HG03432 (cell line): ENCODE measurements around the gene ACBD4.

ENCODE experiments used
- ATAC-seq: cut with Tn5 transposase; IDR thresholded peaks from one replicate; pipeline ENCODE4 v1.9.1; 2021; ENCODE audit warnings: mild to moderate bottlenecking, moderate library complexity; ENCODE audit not compliant: unreplicated experiment

Gene ACBD4

DNA sequence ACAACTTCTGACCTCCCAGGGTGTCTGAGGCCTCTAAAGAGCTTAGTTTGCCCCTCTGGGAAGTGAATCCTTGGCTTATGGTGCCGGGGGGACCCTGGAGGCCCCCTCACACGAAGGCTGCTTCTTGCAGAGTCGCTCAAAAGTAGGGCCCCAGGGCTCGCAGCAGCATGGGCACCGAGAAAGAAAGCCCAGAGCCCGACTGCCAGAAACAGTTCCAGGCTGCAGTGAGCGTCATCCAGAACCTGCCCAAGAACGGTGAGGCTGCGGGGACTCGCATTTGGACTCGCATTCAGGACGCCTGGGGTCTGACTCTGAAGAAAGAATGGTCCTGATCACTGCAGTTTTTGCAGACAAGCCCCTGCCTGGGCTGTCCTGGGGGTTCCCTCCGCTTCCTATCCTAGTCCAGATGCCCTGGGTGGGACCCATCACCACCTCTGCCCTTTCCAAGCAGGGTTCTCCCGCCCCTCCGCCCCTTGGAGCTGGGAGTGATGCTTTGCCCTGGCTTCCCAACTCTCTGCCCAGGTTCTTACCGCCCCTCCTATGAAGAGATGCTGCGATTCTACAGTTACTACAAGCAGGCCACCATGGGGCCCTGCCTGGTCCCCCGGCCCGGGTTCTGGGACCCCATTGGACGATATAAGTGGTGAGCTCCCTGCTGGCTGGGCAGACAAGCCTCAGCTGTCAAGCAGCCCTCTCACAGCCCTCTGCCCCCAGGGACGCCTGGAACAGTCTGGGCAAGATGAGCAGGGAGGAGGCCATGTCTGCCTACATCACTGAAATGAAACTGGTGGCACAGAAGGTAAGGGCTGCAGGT lies 698 bp downstream of the ACBD4 start:
- ATAC-seq = no peak

DNA sequence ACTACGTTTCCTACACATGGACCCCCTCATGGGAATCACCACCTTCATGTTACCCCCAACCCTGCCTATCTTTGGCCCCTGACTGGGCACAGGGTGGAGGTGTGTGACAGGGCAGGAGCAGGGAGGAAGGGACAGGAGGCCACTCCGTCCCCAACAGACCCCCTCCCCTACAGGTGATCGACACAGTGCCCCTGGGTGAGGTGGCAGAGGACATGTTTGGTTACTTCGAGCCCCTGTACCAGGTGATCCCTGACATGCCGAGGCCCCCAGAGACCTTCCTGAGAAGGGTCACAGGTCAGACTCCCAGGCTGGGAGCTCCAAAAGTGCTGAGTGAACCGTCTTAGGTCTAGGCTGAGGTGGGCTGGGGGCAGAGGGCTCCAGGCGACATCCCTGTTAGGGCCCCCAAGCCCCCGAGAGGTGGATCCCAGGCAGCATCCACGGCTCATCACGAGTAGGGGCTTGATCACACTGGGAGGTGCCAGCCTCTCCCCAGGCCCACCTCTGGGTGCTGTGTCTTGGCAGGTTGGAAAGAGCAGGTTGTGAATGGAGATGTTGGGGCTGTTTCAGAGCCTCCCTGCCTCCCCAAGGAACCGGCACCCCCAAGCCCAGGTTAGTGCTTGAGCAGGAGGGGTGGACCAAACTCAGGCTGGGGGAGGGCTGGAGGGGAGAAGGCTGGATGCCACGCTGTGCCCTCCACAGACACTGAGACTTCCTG lies 1.5 kb downstream of the ACBD4 start:
- no peak for ATAC-seq

DNA sequence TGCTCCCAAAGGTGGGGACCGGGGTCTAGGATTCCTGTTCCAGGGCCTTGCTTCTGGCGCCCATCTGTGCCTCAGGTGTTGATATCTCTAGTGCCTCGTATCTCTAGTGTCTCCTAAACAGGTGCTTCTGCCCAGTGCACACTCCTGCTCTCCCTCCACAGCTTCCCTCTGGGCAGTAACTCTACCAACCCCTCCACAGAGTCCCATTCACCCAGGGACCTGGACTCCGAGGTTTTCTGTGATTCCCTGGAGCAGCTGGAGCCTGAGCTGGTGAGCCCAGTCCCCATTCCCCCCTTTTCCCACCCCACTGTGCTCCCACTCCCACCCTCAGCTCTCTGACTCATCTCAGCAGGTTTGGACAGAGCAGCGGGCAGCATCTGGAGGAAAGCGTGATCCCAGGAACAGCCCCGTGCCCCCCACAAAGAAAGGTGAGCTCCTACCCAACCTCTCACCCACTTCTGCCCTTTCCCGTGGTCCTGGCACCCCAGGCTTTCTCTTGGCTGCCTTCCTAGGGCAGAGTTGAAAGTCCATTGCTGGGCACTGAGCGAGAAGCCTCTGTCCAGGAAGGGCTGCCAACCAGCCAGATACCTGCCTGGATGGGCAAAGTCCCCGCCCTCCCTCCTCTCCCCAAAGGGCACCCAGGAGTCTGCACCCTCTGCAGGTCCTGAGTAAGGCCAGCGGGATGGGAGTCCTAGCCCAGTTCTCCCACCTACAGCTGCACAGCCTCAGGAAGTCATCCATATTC lies 2.2 kb downstream of the ACBD4 start:
- ATAC-seq = no peak

DNA sequence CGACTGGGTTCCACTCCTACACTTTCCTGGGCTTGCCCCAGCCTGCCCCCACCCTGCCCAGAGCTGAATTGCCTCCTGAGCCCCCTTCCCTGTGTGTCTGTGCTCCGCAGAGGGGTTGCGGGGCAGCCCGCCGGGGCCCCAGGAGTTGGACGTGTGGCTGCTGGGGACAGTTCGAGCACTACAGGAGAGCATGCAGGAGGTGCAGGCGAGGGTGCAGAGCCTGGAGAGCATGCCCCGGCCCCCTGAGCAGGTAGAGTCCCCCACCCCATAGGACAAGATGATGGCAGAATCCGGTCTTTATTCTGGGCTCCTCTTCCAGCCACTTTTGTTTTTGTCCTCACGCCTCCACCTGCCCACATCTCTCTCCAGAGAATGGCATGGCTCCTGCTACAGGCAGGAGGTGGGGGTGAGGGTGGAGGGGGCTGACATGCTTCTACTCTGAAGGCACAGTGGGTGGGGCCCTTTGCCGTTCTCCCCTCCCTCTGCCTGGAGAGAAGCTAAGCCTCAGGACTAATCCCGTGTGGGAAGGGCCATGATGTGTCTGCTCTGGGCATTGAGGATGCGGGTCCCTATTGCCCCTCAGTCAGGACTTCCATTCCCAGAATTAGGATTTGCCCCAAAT lies 3.5 kb downstream of the ACBD4 start:
- ATAC-seq = no peak

DNA sequence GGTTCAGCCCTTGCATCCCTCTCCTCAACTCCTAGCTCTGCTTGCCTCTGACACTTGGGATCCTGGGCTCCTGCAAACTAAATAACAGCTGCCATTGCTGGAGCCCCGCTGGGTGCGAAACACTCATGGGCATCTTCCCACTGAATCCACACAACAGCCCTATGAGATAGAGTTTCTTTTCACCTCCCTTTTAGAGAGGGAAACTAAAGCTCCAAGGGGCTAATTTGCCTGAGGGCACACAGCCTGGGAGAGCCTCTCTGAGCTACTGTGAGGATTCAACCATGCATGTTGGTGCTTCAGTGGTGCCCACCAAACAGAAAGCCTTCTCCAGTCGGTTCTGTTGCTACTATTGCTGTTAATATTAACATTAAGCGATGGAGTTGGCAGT lies 4.0 kb downstream of the ACBD4 start:
- ATAC-seq = no peak

DNA sequence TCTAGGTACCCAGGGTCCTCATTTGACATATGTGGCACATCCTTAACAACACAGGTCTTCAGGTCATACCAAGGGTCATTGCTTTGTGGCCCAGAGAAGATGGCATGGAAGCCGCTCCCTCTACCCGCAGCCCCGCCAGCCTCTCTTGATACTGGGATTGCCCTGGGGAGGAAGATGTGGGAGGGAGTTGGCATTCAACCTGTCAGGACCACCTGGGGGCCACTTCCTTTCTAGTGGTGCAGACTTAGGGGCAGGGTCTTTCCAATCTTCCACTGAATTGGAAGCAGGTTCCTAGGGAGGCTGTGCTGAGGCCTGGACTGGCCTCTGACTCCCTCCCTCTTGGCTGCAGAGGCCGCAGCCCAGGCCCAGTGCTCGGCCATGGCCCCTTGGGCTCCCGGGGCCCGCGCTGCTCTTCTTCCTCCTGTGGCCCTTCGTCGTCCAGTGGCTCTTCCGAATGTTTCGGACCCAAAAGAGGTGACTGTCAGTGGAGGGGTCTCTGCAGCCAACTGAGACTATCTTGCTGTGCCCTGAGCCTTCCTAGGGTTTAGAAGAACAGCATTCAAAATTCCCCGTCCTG lies 7.7 kb downstream of the ACBD4 start:
- no peak for ATAC-seq

DNA sequence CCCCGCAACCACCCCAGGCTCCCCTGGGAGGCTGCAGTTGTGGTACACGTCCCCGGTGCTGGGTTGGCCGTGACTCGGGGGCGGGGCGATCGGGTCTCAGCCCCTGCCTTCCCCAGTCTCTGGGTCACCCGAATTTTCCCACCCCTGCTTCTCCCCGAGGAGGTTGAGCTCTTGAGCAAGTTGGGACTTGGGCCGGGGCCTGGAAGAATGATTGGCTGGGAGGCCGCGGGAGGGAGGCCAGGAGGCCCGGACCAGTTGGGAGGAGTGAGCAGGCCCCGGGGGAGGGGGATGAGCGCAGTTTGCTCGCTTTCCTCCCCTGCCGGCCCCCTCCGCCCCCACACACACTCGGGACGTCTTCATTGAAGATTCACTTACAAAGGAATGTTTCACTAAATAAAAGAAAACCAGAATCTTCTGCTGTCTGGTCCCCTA lies 8.3 kb downstream of the ACBD4 start:
- ATAC-seq = no peak

DNA sequence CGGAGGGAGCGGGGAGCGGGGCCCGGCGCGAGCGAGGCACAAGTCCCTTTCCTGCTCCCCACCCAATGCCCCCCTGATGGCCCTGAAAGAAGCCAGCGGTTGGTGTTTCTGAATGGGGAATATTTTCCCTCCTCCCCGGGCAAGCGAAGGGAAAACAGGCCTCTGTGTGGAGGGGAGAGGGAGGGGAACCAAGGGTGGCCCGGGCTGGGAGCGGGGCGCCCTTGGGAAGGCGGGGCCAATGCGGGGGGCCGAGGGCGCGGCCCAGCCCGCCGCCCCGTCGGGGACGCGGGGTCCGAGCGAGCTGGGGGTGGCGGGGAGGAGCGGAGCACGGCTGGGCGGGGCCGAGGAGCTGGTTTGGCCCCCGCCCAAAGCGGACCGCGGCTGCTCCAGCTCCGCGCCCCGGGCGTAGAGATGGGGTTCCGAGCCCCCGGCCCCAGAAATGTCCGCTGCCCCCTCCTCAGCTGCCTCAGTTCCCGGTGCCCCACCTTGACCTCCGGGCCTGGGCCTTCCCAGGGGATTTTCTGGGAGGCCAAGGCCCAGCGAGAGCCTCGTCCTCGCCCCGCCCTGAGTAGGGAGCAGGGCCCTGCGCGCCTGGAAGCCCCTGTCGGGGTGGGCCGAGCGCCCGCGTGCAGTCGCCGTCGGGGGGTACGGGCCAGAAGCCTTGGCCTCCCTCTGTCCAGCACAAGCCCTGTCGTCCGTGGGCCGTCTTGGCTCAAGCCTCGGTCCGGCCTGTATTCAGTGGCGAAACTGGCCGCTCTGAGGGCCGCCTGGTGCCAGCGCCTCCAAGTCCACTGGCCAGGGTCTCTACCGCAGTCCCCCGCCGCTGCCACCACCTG lies 8.9 kb downstream of the ACBD4 start:
- ATAC-seq = no peak

DNA sequence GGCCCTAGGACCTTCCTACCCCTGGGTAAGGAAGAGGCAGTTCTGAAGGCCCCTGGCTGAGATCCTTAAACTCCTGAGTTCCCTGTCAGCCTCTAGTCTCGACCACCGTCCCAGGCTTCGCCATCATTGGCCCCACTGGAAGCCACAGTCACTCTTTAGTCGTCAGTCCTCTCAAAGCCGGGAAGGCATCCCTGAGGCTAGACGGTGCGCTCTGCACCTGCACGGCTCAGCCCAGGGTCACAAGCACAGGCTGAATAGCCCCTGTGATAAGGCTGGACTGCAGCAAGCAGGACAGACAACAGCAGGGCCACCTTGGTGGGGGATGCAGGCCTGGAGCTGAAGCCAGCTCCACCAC lies 9.5 kb downstream of the ACBD4 start:
- no peak for ATAC-seq

DNA sequence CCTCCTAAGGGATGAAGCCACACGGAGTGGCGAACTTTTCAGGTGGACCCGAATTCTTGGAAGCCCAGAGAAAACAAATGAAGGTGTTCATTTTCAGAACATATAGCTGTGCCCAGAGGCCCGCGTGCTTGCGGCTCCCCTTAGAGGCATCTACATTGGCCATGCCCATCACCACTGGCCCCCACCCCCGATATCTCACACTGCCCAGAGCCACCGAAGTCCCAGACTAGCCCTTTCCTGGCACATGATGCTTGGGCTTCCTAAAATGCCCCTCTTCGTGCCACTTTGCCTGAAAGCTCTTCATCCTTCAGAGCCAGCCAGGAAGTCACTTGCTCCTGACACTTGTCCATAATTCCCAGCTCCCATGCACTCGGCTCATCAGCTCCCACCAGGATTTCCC lies 10.7 kb downstream of the ACBD4 start:
- no peak for ATAC-seq

DNA sequence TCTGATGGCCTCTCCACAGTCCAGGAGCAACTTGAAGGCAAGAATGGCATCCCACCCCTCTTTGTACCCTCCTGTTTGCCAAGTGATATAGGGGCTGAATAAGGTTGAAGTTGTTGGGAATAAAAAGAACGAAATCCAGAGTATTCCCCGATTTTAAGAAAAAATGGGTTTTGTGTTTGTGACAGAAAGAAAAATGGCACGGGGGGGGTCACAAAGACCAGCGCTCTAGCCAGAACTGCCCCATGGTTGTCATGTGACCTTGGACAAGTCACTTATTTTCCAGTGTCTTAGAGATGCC lies 11.1 kb downstream of the ACBD4 start:
- ATAC-seq = no peak

DNA sequence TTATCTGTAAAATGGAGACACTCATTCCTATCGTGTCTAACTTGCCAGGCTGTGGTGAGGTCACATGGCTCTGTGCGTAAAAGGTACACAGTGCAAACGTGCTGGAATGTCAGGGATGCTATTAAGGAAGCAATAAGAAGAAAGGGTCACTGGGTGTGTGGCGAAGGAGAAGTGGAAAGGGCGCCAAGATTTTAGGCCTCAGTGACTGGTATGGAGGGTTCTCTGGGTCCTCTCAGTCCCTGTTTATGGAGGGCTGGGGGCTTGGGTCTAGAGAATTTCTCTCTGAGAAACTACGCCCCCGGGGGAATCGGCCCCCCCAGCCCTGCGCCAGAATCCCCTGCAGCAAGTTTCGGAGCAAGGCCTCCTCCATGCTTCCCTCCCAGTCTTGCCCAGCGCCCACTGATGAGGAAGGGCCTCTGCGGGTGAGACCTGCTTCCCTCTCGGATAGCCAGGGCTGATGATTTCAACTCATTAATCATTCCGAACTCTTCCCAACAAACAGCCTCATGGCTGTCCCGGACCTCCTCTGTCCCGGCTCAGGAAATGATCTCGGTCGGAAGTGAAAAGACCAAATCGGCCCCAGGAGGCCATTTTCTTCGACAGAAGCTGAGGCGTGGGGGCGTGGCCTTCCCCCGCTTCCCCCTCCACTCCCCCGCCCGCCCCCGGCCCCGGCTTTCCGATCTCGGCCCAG lies 11.5 kb downstream of the ACBD4 start:
- peak; percentile 7 for ATAC-seq

DNA sequence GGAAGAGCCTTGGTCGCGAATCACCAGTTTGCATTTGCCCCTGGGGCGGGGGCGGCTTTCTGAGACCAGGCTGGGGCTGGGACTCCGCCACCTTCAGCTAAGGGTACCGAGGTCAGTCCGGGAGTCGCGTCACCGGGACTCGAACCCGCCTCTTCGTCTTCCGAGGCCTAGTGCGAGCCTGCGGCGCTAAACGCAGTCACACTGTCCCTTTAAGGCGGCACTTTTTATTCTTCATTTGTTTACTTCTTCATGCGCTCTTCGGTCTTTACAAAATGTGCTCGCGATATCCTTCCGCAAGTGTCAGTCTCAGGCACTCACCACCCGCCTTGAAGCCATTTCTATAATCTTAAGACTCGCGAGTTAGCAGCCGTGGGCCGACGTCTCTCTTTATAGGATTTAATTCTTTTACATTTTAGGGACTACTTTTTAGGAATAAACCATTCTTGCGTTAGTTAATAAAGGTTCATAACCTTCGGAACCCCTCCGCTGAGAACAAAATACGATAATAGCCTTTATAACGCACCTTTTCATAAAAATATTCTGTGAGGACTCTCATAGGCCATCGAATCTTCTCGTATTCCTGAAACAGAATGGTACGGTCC lies 12.2 kb downstream of the ACBD4 start:
- peak; percentile 20 for ATAC-seq

DNA sequence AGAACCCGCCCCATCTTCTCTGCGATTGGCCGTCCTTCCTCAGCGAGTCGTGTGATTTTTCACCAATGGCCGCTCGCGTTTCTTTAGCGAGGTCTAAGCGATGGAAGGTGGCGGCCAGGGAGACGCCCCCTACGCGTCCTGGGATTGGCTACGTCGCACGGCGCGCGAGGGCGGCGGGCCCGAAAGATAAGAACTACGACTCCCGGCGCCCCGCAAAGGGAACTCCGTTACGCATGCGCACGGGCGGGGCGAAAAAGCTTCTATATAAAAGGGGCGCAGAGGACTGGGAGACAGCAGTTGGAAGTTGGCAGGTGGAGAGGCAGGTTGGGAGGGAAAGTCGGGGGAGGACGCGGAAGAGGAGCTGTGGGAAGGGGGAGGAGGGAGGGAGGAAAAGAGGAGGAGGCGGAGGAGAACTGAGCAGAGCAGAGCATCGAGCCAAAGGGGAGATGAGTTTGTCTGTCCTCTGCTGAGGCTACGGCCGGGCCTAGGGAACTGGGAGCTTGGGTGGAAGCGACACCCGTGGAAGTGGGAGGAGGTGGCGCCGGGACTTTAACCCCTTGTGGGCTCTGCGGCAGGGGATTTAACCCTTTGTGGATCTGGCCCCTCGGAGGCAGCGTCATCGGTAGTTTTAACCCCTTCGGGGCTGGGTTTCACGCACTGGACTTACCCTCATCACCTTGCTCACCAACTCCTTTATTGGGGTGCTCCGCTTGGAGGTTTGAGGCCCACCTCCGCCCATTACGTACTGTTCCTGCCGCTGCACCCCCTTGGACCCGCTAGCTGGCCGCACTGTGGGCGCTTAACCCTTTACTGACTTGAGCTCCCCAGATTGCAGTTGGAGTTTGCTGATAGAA lies 12.9 kb downstream of the ACBD4 start, which contains the start of gene HEXIM1:
TSS of gene HEXIM1 (plus strand) at position 293 of the 854 bp plus-strand sequence. CDS start 716 bp downstream, outside the sequence.
- peak; percentile 63 for ATAC-seq

DNA sequence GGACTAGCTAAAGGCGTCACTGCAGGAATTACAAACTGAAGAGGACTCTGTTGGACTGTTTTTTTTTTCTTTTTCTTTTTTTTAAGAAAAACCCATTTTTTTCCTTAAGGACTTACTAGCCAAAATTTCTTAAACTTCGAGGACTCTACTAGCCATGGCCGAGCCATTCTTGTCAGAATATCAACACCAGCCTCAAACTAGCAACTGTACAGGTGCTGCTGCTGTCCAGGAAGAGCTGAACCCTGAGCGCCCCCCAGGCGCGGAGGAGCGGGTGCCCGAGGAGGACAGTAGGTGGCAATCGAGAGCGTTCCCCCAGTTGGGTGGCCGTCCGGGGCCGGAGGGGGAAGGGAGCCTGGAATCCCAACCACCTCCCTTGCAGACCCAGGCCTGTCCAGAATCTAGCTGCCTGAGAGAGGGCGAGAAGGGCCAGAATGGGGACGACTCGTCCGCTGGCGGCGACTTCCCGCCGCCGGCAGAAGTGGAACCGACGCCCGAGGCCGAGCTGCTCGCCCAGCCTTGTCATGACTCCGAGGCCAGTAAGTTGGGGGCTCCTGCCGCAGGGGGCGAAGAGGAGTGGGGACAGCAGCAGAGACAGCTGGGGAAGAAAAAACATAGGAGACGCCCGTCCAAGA lies 13.7 kb downstream of the ACBD4 start:
- ATAC-seq = peak; percentile 25

DNA sequence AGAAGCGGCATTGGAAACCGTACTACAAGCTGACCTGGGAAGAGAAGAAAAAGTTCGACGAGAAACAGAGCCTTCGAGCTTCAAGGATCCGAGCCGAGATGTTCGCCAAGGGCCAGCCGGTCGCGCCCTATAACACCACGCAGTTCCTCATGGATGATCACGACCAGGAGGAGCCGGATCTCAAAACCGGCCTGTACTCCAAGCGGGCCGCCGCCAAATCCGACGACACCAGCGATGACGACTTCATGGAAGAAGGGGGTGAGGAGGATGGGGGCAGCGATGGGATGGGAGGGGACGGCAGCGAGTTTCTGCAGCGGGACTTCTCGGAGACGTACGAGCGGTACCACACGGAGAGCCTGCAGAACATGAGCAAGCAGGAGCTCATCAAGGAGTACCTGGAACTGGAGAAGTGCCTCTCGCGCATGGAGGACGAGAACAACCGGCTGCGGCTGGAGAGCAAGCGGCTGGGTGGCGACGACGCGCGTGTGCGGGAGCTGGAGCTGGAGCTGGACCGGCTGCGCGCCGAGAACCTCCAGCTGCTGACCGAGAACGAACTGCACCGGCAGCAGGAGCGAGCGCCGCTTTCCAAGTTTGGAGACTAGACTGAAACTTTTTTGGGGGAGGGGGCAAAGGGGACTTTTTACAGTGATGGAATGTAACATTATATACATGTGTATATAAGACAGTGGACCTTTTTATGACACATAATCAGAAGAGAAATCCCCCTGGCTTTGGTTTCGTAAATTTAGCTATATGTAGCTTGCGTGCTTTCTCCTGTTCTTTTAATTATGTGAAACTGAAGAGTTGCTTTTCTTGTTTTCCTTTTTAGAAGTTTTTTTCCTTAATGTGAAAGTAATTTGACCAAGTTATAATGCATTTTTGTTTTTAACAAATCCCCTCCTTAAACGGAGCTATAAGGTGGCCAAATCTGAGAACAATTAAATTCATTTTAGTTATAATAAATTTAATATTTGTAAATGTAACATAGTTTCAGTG lies 14.5 kb downstream of the ACBD4 start:
- no peak for ATAC-seq
